GM12878 (cell line): ENCODE measurements around the gene PRDM16. TPM values are rescaled to one million over a fixed set of nuclear protein-coding genes. Genes with fewer than 3 reads are reported as not detected.

Source experiments
- ATAC-seq: fragments of 200-7000 bp; cut with Tn5 transposase; 3 replicates; pipeline ENCODE4 v1.9.1; 2020; ENCODE audit warnings: mild to moderate bottlenecking, moderate library complexity
- BruUV-seq: library from RNA; stranded (reverse); fragments of 400-500 nt; replicated peaks from 2 replicates; lab custom pipeline; 2021; lab: Mats Ljungman, UMichigan
- CTCF ChIA-PET: fragments of 300-600 bp; sonication (Branson Sonifier 250); formaldehyde crosslinking; extraction: SDS; loops from one replicate; lab custom pipeline; 2021; ENCODE audit warnings: inconsistent platforms; lab: Yijun Ruan, JAX
- POLR2A ChIA-PET: fragments of 350-600 bp; formaldehyde crosslinking; extraction: SDS; loops from one replicate; lab custom pipeline; 2021; ENCODE audit warnings: inconsistent platforms; lab: Charles Lee
- RAD21 ChIA-PET: fragments of 300-600 bp; sonication (Branson Sonifier 250); formaldehyde crosslinking; loops from one replicate; lab custom pipeline; 2023; ENCODE audit warnings: antibody characterized with exemption; ENCODE audit not compliant: unreplicated experiment; lab: Charles Lee
- SMC1A ChIA-PET: fragments of 300-600 bp; sonication (Branson Sonifier 250); formaldehyde crosslinking; loops from one replicate; lab custom pipeline; 2023; ENCODE audit not compliant: unreplicated experiment, uncharacterized antibody; lab: Charles Lee
- DNase-seq: peaks from one replicate; pipeline ENCODE4 v3.0.0-alpha.2; 2011; ENCODE audit warnings: low read depth, low spot score
- FAIRE-seq: peaks from 3 replicates; lab custom pipeline; 2011; peaks lifted over from hg19 to GRCh38; lab: Jason Lieb, UNC
- H2AFZ ChIP-seq: 2 replicates; pipeline ENCODE4 v1.6.0; 2011; ENCODE audit warnings: low read depth, low read length, control low read depth; ENCODE audit not compliant: control insufficient read depth
- H3K27ac ChIP-seq: 2 replicates; pipeline ENCODE4 v1.5.1; 2011; ENCODE audit warnings: control low read depth; ENCODE audit not compliant: control insufficient read depth, insufficient read depth
- H3K27me3 ChIP-seq, 2 experiments: replicated peaks in 1 of 2; 2 replicates each; pipeline versions ENCODE4 v1.6.0 to v1.6.1; 2011; ENCODE audit warnings: low read length in 1 of 2; ENCODE audit not compliant: control insufficient read depth in 2 of 2, insufficient read depth in 2 of 2
- H3K36me3 ChIP-seq, 2 experiments: 2 replicates each; pipeline ENCODE4 v1.5.1; 2011; ENCODE audit warnings: low read length in 1 of 2; ENCODE audit not compliant: control insufficient read depth in 2 of 2, insufficient read depth in 2 of 2
- H3K4me1 ChIP-seq: 2 replicates; pipeline ENCODE4 v1.6.1; 2011; ENCODE audit warnings: mild to moderate bottlenecking, low read length, moderate library complexity, mixed read lengths; ENCODE audit not compliant: control insufficient read depth, insufficient read depth
- H3K4me2 ChIP-seq: 2 replicates; pipeline ENCODE4 v1.6.0; 2011; ENCODE audit warnings: control low read depth; ENCODE audit not compliant: control insufficient read depth, insufficient read depth
- H3K4me3 ChIP-seq: fragments of 200-600 bp; sonication (generic); 2 replicates; pipeline ENCODE4 v1.5.1; 2016
- H3K79me2 ChIP-seq: 2 replicates; pipeline ENCODE4 v1.6.0; 2011; ENCODE audit warnings: low read length; ENCODE audit not compliant: control insufficient read depth, insufficient read depth
- H3K9ac ChIP-seq: 2 replicates; pipeline ENCODE4 v1.8.0; 2011; ENCODE audit warnings: low read length, control low read depth, mixed read lengths; ENCODE audit not compliant: control insufficient read depth, insufficient read depth
- H3K9me3 ChIP-seq: replicated peaks from 3 replicates; pipeline ENCODE4 v1.5.1; 2011; ENCODE audit warnings: mild to moderate bottlenecking, low read length; ENCODE audit not compliant: control insufficient read depth, insufficient read depth
- H4K20me1 ChIP-seq: 2 replicates; pipeline ENCODE4 v1.6.0; 2011; ENCODE audit not compliant: control insufficient read depth, insufficient read depth
- BCLAF1 ChIP-seq: fragments of 450-650 bp; IDR thresholded peaks from 2 replicates; pipeline ENCODE4 v1.6.1; 2017; ENCODE audit warnings: antibody characterized with exemption, mild to moderate bottlenecking, moderate library complexity
- HDAC6 ChIP-seq: fragments of 200-600 bp; sonication (generic); IDR thresholded peaks from one replicate; pipeline ENCODE4 v1.8.0; 2017; ENCODE audit warnings: antibody characterized with exemption; ENCODE audit not compliant: unreplicated experiment
- KDM1A ChIP-seq: fragments of 200-600 bp; sonication (generic); IDR thresholded peaks from 2 replicates; pipeline ENCODE4 v1.6.1; 2016; ENCODE audit warnings: borderline replicate concordance
- MEF2B ChIP-seq: fragments of 450-650 bp; IDR thresholded peaks from 2 replicates; pipeline ENCODE4 v1.6.1; 2018; ENCODE audit warnings: mild to moderate bottlenecking, moderate library complexity; ENCODE audit not compliant: partially characterized antibody, poor library complexity, severe bottlenecking
- POLR2AphosphoS2 ChIP-seq: IDR thresholded peaks from 2 replicates; pipeline ENCODE4 v1.6.1; 2011; ENCODE audit warnings: low read depth, mild to moderate bottlenecking, low read length, improper control_type of control experiment, moderate library complexity
- RUNX3 ChIP-seq: IDR thresholded peaks from 2 replicates; pipeline ENCODE4 v1.6.1; 2012; ENCODE audit warnings: low read length, inconsistent platforms
- WGBS: methylation state at CpG from one replicate; pipeline ENCODE4 v1.1.6; 2016; ENCODE audit warnings: low lambda C conversion rate; ENCODE audit not compliant: insufficient replicate concordance, insufficient coverage; ENCODE audit errors: missing lambda C conversion rate; 5-methylcytosine and 5-hydroxymethylcytosine counted together
- in situ Hi-C: fragments of 300-500 bp; cut with MboI; formaldehyde crosslinking; loops from 9 replicates; pipeline ENCODE4 v1.14.3; 2018; ENCODE audit warnings: mixed read lengths
- intact Hi-C: fragments of 100-400 bp; cut with micrococcal nuclease; formaldehyde crosslinking; loops from one replicate; pipeline ENCODE4 v1.14.2; 2022; ENCODE audit not compliant: unreplicated experiment
- polyA plus RNA-seq, 11 experiments: library from polyadenylated mRNA; depleted of rRNA in 4 of 11; unstranded in 6 of 11; stranded (reverse) in 5 of 11; fragments of >200 nt; fragmentation: Nextera tagmentation in 4 of 11; fragmentation: Illumina TruSeq in 1 of 11; extraction: Ambion mirVana in 4 of 11; extraction: Trizol in 1 of 11; gene quantifications; 1 replicate in 1 of 11; 2 replicates in 10 of 11; pipeline versions ENCODE4 v1.2.1 to v1.2.3, GENCODE V29; 2011 to 2016; ENCODE audit warnings: inconsistent platforms in 2 of 11, missing spikeins in 2 of 11, low read depth in 1 of 11
- total RNA-seq, 4 experiments: library from RNA; depleted of rRNA in 3 of 4; stranded (reverse); fragments of >200 nt in 3 of 4; fragmentation: Illumina TruSeq in 1 of 4; extraction: Trizol in 1 of 4; gene quantifications; 2 replicates each; pipeline versions ENCODE4 v1.2.1 to v1.2.3, GENCODE V29; 2013 to 2021

PRDM16 gene
- total and polyA plus RNA-seq, 10 of the 15 experiments (the other 5 are each of a cell fraction or from before 2014, with no cell fraction given), result 0.03 TPM; not detected in 9

- CTCF ChIA-PET, result interaction anchor here (0.6 kb wide), 1 partner anchor 44 kb away, joined by 3 read pairs; no protein-coding TSS in a partner anchor
- RAD21 ChIA-PET, result no interaction called here
- no peak for FAIRE-seq
- no peak overlapping the region for H3K27ac ChIP-seq
- no peak for DNase-seq
- H4K20me1 ChIP-seq, result no peaks in the 10 kb centered on the region
- no peak for TF ChIP-seq HDAC6
- no peak for TF ChIP-seq POLR2AphosphoS2
- TF ChIP-seq KDM1A, result no peak
- no peak for TF ChIP-seq MEF2B
- TF ChIP-seq BCLAF1, result no peak
- no peak for TF ChIP-seq RUNX3
- in situ Hi-C loops (no loop called here), intact Hi-C loops (no loop called here)
- H3K27me3 ChIP-seq, result peaks cover 0 to 5% of the 10 kb centered on the region in 2 experiments; a peak in 2 of 4 replicates
- H3K79me2 ChIP-seq, result no peaks in the 10 kb centered on the region
- WGBS, result 20% methylated on average over 54 of the region's 63 CpGs
- SMC1A ChIA-PET, result no interaction called here
- H3K36me3 ChIP-seq, result no peaks in the 10 kb centered on the region
- no peak overlapping the region for H3K4me3 ChIP-seq
- POLR2A ChIA-PET, result no interaction called here
- H3K4me2 ChIP-seq, result no peak overlapping the region
- H3K9me3 ChIP-seq, result no peaks in the 10 kb centered on the region
- no peak overlapping the region for H2AFZ ChIP-seq
- no TSS peak for BruUV-seq
- H3K4me1 ChIP-seq, result no peaks in the 10 kb centered on the region
- no peak for ATAC-seq
- H3K9ac ChIP-seq, result no peak overlapping the region
Measured at GRCh38 chr1:3393024-3393986, 324.3 kb downstream of the PRDM16 start.
